PC-3 (cell line): ENCODE measurements around the gene DLGAP1.

ENCODE experiments used
- EZH2 ChIP-seq: fragments of 300-600 bp; sonication (generic); IDR thresholded peaks from one replicate; pipeline ENCODE4 v1.6.1; 2017; ENCODE audit warnings: antibody characterized with exemption, mild to moderate bottlenecking, low read length; ENCODE audit not compliant: unreplicated experiment
- TF ChIP-seq, protein P1 (sequence below): fragments of 300-600 bp; sonication (generic); conservative IDR thresholded peaks from 2 replicates; pipeline ENCODE4 v1.5.1; 2017; ENCODE audit warnings: antibody characterized with exemption, low read depth, mild to moderate bottlenecking, low read length

DNA sequence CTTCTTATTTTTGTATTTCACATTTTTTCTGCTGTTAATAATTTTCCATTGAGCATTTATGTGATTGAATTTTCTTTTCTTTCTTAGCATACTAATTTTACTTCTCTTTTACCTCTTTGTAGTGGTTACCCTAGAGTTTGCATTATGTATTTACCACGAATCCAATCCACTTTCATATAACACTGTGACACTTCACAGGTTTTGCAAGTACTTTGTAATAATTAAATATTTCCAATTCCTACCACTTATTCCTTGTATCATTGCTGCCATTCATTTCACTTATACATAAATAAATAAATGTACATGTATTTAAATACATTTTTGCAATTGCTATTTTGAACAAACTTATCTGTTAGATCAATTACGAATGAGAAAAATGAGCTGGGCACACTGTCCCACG, 894.4 kb downstream of the DLGAP1 start:
- TF ChIP-seq, protein P1, sequence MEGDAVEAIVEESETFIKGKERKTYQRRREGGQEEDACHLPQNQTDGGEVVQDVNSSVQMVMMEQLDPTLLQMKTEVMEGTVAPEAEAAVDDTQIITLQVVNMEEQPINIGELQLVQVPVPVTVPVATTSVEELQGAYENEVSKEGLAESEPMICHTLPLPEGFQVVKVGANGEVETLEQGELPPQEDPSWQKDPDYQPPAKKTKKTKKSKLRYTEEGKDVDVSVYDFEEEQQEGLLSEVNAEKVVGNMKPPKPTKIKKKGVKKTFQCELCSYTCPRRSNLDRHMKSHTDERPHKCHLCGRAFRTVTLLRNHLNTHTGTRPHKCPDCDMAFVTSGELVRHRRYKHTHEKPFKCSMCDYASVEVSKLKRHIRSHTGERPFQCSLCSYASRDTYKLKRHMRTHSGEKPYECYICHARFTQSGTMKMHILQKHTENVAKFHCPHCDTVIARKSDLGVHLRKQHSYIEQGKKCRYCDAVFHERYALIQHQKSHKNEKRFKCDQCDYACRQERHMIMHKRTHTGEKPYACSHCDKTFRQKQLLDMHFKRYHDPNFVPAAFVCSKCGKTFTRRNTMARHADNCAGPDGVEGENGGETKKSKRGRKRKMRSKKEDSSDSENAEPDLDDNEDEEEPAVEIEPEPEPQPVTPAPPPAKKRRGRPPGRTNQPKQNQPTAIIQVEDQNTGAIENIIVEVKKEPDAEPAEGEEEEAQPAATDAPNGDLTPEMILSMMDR: no peak
- no peak for TF ChIP-seq EZH2
